GM18505 (cell line): Measurements from ENCODE around the gene MRPL19.
"Not testable (repeated sequence)": the region's sequence is repeated elsewhere in the genome, so short reads cannot be mapped to it uniquely, and the experiment has no call there.

Experiments
- ATAC-seq: cut with Tn5 transposase; IDR thresholded peaks from one replicate; pipeline ENCODE4 v1.9.1; 2021; ENCODE audit not compliant: unreplicated experiment
- POLR2A ChIP-seq: IDR thresholded peaks from 4 replicates; pipeline ENCODE4 v1.6.1; 2011; ENCODE audit warnings: borderline replicate concordance; ENCODE audit not compliant: insufficient read depth, insufficient read length; ENCODE audit errors: extremely low read depth

The MRPL19 gene

DNA sequence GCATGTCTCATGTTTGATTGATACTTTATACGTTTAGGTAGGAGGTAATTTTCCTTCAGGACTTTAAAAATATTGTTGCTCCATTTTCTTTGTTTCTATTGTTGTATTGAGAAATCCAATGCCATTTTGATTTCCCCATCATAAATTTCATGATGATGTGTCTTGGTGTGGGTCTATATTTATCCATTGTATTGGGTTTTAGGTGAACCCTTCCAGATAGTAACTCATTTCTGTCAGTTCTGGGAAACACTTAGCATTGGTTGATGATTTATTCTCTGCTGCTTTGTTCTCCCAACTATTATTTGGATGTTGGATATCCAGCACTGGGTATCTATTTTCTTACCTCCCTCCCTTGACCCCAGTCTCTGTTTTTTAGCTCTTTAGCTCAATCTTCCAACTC is 10.0 kb downstream of the MRPL19 start:
- no peak for ATAC-seq
- TF ChIP-seq POLR2A: no peak

DNA sequence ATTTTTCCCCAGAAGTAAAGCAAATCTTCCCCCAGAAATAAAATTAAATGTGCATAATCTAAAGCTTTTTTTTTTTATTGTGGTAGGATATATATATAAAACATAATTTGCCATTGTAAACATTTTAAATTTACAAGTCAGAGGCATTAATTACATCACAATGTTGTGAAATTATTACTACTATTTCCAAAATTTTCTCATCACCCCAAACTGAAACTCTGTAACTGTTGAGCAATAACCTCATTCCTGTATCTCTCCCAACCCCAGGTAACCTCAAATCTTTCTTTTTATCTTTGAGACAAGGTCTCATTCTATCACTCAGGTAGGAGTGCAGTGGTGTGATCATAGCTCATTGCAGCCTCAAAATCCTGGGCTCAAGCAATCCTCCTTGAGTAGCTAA is 11.2 kb downstream of the MRPL19 start:
- no peak for ATAC-seq
- no peak for TF ChIP-seq POLR2A

DNA sequence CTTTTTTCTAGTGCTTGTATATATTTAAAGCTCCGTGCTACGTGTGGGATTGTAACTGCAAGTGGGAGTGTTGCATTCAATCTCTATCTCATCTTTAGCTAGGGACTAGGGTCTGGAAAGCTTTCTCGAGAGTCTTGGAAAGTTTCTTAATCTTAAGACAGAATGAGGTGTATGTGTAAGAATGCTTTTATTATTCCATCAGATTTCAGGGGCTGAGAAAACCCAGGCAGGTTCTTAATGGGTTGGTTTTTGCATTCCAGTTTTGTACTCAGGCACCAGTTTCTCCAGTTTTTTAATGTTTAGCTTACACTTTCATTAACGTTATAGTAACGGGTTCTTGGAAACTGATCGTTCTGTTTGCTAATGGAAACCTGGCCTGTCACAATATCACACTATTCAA is 20.3 kb downstream of the MRPL19 start:
- ATAC-seq: no peak
- TF ChIP-seq POLR2A: no peak

DNA sequence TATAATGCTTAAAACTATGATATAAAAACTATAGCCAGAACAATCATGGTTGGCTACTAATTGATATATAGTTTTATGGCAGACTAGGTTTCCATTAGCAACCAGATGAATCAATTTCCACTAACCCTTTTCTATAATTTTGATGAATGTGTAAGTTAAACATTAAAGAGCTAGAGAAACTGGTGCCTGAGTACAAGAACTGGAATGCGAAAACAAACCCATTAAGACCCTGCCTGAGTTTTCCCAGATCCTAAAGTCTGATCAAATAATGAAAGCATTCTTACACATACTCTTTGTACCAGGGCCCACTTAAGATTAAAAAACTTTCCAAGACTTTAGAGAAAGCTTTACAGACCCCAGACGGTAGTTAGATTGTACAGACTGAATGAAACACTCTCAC is 21.3 kb downstream of the MRPL19 start:
- ATAC-seq: no peak
- TF ChIP-seq POLR2A: no peak

DNA sequence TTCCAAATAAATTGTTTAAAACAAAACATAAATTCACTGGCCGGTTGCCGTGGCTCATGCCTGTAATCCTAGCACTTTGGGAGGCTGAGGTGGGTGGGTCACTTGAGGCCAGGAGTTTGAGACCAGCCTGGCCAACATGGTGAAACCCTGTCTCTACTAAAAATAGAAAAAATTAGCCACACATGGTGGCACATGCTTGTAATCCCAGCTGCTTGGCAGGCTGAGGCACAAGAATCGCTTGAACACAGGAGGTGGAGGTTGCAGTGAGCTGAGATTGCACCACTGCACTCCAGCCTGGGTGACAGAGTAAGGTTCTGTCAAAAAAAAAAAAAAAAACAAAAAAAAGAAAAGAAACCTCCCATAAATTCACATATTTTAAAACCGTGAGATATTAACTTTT is 28.8 kb downstream of the MRPL19 start:
- not testable (repeated sequence) for ATAC-seq

DNA sequence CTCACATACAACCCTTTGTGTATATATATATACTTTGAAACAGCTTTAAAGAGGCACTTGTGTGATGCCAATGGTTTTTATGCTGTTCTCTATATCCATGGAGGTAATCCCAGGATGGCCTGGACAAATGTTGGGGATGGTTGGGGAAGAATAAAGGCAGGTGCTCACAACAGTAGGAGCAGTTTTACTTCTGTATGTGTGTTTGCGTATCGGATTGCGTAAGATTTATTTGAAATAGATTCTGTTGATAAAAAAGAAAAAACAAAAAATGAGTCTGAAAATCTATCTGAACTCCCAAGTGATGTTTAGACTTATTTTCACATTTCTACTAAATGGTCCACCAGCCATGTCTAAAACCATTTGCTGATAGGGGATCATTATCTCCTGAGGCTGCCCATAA is 29.3 kb downstream of the MRPL19 start:
- ATAC-seq: no peak
- no peak for TF ChIP-seq POLR2A

DNA sequence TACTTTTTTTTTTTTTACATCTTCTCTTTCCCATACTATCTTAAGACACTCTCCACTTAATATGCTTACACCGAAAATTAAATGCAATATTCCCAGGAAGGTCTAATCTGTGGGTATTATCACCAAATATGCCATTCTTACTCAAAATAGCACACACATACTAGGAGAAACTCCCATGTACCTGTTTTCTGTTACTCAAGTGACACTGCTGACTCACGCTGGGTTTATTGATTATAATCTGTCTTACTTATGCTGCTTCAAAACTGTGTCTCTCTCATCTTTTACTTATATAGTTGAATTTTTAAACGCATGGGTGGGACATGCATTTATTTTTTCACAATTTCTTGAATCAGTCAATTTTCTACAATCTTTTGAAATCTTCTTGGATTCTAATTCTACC is 29.9 kb downstream of the MRPL19 start:
- no peak for TF ChIP-seq POLR2A
- no peak for ATAC-seq

DNA sequence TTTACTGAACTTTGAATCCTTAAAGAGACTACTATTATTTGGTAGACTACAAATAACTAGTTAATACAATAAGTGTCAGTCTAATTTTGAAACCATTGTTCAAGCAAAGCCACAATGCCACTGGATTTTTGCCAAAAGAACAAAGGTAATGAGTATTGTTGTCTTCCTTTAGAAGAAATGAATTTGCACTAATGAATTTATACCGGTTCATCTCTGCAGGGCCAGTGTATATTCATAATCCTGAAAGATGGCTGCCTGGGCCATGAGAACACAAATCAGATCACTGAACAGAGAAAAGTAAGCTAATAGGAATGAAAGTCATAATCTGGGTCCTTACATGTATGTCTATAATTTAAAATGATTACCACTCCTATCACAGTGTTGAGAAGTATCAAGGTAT is 33.0 kb downstream of the MRPL19 start:
- TF ChIP-seq POLR2A: no peak
- no peak for ATAC-seq

DNA sequence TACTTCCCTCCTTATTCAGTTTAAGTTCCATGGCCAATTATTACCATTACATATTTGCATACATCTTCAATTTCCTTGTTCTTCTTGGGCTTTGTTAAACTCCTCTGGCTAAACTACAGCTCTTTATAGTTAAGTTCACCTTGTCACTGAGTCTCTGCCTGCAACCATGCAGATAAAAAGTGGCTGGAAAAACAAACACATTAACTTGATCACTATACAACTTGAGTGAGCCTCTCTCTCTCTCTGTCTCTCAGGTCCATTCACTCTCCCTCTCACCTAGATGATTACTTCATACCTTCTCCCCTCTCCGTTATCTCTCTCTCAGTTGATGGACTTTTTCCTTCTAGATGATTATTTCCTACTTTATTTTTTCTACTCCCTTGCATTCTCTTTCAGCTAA is 33.8 kb downstream of the MRPL19 start:
- no peak for ATAC-seq
- no peak for TF ChIP-seq POLR2A

DNA sequence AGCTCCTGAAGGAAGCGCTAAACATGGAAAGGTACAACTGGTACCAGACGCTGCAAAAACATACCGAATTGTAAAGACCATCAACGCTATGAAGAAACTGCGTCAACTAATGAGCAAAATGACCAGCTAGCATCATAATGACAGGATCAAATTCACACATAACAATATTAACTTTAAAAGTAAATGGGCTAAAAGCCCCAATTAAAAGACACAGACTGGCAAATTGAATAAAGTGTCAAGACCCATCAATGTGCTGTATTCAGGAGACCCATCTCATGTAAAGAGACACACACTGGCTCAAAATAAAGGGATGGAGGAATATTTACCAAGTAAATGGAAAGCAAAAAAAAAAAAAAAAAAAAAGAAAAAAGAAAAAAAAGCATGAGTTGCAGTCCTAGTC is 36.8 kb downstream of the MRPL19 start:
- ATAC-seq: not testable (repeated sequence)

DNA sequence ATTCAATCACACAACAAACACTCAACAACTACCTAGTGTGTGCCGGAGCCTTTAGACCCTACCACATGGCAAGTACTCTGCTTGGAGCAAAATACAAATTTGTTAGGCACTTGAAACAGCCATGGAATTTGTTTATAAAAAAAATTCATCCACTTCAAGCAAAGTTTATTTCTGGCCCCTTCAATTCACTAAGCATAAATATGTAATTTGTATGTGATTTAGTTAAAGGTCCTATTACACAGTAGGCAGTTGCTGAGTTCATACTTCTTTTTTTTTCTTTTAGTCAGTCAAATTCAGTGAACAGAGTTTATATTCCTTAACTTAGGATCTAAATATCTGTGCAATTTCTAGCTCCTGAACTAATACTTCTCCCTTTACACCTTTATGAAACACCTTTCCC is 41.6 kb downstream of the MRPL19 start:
- ATAC-seq: no peak
- TF ChIP-seq POLR2A: no peak

DNA sequence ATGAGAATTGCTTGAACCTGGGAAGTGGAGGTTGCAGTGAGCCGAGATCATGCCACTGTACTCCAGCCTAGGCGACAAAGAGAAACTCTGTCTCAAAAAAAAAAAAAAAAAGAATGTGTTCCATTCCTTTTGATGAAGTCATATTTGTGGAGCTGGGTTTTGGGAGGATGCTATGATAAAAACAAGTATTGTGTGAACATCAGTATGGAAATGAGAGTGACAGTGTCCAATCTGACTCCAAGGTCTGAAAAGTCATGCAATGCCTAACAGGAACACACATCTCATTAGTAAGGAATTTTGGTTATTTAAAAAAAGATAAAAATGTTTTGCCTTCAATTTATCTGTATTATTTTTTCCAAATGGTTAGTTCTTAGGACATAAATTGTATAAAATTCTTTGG is 52.3 kb downstream of the MRPL19 start:
- TF ChIP-seq POLR2A: no peak
- ATAC-seq: no peak

DNA sequence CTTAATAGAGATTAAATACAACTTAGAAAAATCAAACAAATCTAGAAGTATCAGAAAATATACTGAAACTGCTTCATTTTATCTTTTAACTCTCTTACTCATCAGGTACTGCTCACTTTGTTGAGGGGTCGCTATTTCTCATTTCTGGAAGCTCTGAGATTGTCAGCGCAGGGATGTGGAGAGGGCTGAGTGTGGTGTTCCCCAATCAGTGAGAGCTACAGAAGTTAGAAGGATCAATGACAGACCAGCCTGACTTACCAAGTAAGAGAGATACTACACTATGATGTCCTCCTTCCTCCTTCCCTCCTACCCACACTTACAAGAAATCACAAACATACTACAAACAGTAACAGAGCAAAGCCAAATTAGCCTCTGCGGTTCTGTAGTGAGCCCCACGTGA is 56.0 kb downstream of the MRPL19 start:
- TF ChIP-seq POLR2A: no peak
- no peak for ATAC-seq

DNA sequence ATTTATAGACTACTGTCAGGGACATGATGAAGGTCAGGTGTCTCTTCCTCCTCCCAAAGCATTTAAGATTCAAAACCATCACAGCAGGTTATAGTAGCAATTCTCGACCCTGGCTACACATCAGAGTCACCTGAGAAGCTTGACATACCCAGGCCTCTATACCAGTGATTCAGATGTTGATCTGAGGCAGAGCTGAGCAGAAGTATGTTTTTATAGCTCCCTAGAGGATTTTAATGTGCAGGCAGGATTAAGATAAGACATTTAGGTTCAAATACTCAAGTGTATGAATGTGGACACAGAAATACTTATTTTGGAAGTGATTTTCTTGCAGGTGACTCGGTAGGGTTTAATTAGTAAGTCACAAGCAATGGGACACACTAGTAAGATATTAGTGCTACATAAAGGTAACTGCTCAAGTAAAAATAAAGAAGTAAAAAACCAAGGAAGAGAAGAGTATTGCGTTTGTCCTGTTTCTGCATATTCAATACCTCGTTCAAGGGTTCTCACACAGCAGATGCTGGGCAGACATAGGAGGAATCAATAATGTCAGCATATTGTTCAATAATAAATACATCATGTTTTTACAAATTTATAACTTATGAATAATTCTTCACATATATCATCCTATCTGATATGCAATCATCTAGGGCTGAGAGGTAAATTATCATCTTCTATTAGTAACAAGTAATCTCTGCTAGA is 57.2 kb downstream of the MRPL19 start:
- TF ChIP-seq POLR2A: no peak
- no peak for ATAC-seq

DNA sequence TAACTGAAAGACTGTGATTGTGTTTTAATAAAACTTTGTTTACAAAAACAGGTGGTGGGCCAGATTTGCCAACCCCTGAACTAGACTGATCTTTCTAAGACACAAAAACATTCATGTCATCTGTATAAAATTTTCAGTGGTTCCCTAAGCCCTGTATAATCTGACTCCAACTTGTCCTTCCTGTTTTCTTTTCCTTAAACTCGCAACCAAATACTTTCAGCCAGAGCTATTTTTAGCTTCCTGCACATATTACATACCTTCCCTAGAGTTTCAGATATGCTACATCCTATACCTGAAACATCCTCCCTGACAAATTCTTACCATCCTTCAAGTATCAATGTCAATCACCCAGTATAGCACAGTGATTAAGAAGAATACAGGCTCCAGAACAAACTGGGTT is 59.3 kb downstream of the MRPL19 start:
- no peak for TF ChIP-seq POLR2A
- no peak for ATAC-seq

DNA sequence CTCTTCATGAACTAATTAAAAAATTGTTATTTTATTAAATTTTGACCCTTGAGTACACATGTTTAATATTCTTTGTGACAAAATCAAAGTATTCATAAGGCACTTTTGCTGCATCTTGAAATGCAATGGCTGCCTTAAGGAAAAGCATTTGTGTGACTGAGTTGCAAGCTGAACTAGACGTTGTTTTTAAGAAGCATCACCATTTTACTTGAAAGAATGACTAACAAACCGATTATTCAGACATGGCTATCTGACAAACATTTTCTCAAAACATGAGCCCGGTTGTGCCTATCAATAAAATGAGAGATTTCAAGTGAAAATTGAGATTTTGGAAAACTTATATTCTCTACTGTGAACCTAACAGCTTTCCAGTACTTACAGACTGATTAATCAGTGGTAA is 61.3 kb downstream of the MRPL19 start:
- TF ChIP-seq POLR2A: no peak
- ATAC-seq: no peak

DNA sequence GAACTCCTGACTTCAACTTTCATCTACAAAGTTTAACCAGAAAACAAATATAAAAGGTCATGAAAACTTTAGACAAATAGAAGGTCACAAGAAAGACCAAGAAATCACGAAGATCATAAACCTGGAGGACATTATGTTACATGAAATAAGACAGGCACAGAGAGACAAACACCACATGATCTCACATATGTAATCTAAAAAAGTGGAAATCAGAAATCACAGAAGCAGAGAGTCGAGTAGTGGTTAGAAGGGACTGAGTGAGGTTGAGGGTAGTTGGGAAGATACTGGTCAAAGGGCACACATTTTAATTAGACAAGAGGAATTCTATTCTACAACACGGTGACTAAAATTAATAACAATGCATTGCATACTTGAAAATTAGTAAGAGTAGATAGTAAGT is 62.7 kb downstream of the MRPL19 start:
- ATAC-seq: no peak
- TF ChIP-seq POLR2A: no peak
